Endothelial cell of umbilical vein (primary cell): Measurements from ENCODE around the gene GRAMD1A.

Source experiments
- EZH2 ChIP-seq: IDR thresholded peaks from 2 replicates; pipeline ENCODE4 v1.6.1; 2012; ENCODE audit warnings: borderline replicate concordance, low read depth, mild to moderate bottlenecking, moderate library complexity, low read length, inconsistent platforms; ENCODE audit not compliant: severe bottlenecking
- FOS ChIP-seq: IDR thresholded peaks from 2 replicates; pipeline ENCODE4 v1.6.1; 2011; ENCODE audit warnings: mild to moderate bottlenecking, low read length, moderate library complexity, borderline replicate concordance; ENCODE audit not compliant: insufficient read depth
- GATA2 ChIP-seq: IDR thresholded peaks from 2 replicates; pipeline ENCODE4 v1.7.0; 2011; ENCODE audit warnings: low read depth, mild to moderate bottlenecking, moderate library complexity, mixed read lengths, low read length; ENCODE audit not compliant: insufficient read length, insufficient read depth
- JUN ChIP-seq: IDR thresholded peaks from 2 replicates; pipeline ENCODE4 v1.6.1; 2011; ENCODE audit warnings: borderline replicate concordance, low read depth; ENCODE audit not compliant: insufficient read length, insufficient read depth
- MYC ChIP-seq: IDR thresholded peaks from one replicate; pipeline ENCODE4 v1.6.1; 2011; ENCODE audit warnings: mild to moderate bottlenecking, low read depth, low read length
- POLR2A ChIP-seq: IDR thresholded peaks from 2 replicates; pipeline ENCODE4 v1.6.1; 2012; ENCODE audit warnings: low read depth, mild to moderate bottlenecking, control low read depth, low read length
- POLR2AphosphoS5 ChIP-seq: IDR thresholded peaks from 2 replicates; pipeline ENCODE4 v1.6.1; 2012; ENCODE audit warnings: low read depth, mild to moderate bottlenecking, control low read depth, low read length, moderate library complexity; ENCODE audit not compliant: insufficient read depth
- TF ChIP-seq, protein P1 (sequence below), 2 donors: IDR thresholded peaks; 1 replicate in 1 of 2; 2 replicates in 1 of 2; pipeline ENCODE4 v1.5.1; 2011; ENCODE audit warnings: low read length in 2 of 2, mild to moderate bottlenecking in 2 of 2, moderate library complexity in 2 of 2, control low read depth in 1 of 2, inconsistent platforms in 1 of 2, low read depth in 1 of 2; ENCODE audit not compliant: insufficient read depth in 1 of 2; ENCODE audit errors: extremely low read depth in 1 of 2
- TF ChIP-seq, protein P2 (sequence below): IDR thresholded peaks from 2 replicates; pipeline ENCODE4 v1.6.1; 2011; ENCODE audit not compliant: insufficient read depth, insufficient read length

DNA sequence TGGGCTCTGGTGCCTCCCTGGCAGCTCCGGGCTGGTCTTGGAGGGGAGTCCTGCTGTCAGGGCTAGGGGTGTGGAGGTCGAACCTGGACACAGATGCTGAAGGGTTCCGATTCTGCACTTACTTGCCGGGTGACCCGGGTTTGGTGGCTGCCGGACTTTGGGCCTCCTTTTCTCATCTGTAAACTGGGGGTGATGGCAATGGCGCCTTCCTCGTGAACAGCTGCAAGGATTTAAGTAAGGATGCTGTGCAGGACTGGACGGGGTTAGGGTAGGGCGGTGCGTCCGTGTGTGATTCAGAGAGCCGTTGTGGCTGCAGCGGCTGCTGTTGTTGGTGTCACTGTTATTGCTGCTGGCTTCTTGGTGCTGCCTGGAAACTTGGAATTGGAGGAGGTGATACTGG is 43.8 kb downstream of the GRAMD1A start:
- TF ChIP-seq, protein P1, sequence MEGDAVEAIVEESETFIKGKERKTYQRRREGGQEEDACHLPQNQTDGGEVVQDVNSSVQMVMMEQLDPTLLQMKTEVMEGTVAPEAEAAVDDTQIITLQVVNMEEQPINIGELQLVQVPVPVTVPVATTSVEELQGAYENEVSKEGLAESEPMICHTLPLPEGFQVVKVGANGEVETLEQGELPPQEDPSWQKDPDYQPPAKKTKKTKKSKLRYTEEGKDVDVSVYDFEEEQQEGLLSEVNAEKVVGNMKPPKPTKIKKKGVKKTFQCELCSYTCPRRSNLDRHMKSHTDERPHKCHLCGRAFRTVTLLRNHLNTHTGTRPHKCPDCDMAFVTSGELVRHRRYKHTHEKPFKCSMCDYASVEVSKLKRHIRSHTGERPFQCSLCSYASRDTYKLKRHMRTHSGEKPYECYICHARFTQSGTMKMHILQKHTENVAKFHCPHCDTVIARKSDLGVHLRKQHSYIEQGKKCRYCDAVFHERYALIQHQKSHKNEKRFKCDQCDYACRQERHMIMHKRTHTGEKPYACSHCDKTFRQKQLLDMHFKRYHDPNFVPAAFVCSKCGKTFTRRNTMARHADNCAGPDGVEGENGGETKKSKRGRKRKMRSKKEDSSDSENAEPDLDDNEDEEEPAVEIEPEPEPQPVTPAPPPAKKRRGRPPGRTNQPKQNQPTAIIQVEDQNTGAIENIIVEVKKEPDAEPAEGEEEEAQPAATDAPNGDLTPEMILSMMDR (IDR thresholded peaks at IDR 0.05; ENCODE audit: extremely low read depth in 1 of 2, insufficient read depth in 1 of 2, low read depth in 1 of 2, low read length in 2 of 2), result no peak
- TF ChIP-seq POLR2AphosphoS5, result no peak
- TF ChIP-seq POLR2A, result no peak
- TF ChIP-seq MYC, result no peak
- TF ChIP-seq FOS, result no peak
- no peak for TF ChIP-seq EZH2
- TF ChIP-seq GATA2, result no peak
- TF ChIP-seq, protein P2, sequence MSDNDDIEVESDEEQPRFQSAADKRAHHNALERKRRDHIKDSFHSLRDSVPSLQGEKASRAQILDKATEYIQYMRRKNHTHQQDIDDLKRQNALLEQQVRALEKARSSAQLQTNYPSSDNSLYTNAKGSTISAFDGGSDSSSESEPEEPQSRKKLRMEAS, result no peak
- no peak for TF ChIP-seq JUN
